Measurements from ENCODE around the gene SUN2. TPM values are rescaled to one million over a fixed set of nuclear protein-coding genes. Genes with fewer than 3 reads are reported as not detected.

Gene SUN2
- total RNA-seq, 1 donor from 2014 or later, result 70.5 TPM

DNA sequence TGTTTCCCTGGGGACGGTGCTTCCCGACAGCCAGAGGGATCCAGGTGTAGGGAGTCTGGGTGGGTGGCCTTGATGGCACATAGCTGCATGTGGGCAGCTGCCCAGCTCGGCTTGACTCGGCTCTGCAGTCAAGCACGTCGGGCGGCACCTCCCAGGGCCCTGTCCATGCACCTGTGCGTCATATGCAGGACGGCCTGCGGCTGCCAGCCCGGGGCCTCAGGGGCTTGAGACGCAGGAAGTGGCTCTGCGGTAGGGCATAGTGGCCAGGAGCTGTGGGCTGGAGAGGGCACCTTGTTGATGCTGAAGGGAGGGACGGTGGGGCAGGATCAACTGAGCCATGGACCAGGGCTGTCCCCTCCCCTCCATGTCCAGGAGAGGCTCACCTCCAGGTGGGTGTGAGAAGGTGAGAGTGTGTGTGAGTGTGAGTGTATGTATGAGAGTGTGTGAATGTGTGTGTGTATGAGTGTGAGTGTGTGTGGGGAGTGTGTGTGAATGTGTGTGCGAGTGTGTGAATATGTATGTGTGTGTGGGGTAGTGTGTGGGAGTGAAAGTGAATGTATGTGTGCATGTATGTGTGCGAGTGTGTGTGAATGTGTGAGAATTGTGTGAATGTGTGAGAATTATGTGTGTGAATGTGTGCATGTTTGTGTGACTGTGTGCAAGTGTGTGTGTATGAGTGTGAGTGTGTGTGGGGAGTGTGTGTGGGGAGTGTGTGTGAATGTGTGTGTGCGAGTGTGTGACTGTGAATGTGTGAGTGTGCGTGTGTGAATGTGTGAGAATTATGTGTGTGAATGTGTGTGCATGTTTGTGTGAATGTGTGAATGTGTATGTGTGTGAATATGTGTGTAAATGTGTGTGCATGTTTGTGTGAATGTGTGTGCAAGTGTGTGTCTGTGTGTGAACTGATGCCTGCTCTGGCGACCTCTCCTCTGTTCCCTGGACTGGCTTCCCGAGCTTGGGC lies 5.7 kb upstream of the SUN2 start:
- H3K36me3 Mint-ChIP-seq, result no peaks in the 10 kb centered on the region
- DNase-seq (ENCODE audit: extremely low spot score, unreplicated experiment), result no peak
- TF ChIP-seq, protein P1, sequence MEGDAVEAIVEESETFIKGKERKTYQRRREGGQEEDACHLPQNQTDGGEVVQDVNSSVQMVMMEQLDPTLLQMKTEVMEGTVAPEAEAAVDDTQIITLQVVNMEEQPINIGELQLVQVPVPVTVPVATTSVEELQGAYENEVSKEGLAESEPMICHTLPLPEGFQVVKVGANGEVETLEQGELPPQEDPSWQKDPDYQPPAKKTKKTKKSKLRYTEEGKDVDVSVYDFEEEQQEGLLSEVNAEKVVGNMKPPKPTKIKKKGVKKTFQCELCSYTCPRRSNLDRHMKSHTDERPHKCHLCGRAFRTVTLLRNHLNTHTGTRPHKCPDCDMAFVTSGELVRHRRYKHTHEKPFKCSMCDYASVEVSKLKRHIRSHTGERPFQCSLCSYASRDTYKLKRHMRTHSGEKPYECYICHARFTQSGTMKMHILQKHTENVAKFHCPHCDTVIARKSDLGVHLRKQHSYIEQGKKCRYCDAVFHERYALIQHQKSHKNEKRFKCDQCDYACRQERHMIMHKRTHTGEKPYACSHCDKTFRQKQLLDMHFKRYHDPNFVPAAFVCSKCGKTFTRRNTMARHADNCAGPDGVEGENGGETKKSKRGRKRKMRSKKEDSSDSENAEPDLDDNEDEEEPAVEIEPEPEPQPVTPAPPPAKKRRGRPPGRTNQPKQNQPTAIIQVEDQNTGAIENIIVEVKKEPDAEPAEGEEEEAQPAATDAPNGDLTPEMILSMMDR (conservative IDR thresholded peaks at IDR 0.05), result no peak

DNA sequence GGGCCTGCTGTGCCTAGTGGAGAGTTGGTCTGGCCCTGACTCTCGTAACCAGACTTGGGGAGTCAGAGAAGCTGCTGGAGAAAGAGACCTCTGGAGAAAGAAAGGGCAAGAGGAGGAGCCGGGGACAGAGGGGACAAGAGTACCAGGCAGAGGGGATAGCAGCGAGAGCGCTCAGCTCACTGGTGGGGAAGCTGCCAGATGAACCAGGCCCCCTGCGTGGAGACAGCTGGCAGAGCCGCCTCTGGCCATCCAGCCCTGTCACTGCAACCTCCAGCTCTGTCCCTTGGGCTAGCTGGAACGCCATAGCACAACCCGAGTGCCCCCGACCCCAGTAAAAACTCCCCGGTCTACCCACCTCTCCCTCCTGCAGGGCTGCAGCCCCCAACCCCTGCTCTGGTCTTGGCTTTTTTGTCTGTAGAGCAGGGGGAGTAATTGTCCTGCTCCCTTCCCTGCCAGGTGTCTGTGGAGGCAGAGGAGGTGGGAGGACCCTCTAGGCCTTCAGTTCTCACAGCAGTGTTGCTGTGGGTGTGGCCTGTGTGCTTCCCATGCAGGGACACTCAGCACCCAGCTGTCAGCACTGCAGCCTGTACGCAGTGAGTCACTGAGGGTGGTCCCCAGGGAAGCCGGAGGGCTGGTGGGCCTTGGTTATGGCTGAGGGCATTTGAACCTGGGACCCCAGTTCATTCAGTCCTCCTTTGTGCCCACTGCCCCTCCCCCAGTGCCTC lies 4.8 kb upstream of the SUN2 start:
- Mint-ChIP-seq H3K4me1 (ENCODE audit: unreplicated experiment) (peaks cover 21% of the 10 kb centered on the region), H3K36me3 (no peaks in the 10 kb centered on the region), H3K27ac (no peak overlapping the region)

More for the DNA sequence above, 5.7 kb upstream of the SUN2 start:
- Mint-ChIP-seq H3K4me3 (no peak overlapping the region), H3K27ac (no peak overlapping the region), H3K4me1 (ENCODE audit: unreplicated experiment) (peaks cover 20% of the 10 kb centered on the region), H3K27me3 (no peaks in the 10 kb centered on the region), H3K9me3 (no peaks in the 10 kb centered on the region)

DNA sequence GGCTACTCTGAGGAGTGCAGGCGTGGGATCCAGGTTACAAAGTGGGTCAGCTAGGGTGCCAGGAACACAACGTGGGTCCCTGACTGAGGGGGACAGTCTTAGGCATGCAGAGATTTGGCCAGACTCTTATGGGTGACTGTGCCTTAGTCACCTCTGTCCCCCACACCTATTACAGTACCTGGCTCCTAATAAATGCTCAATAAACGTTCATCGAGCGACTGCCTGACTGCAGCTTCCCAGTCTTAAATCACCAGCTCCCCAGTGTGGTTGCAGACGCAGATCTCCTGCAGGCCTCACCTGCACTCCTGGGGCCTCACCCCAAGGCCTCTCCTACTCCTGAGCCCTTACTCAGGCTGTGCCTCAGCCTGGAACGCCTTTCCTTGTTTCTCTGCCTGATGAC lies 3.2 kb upstream of the SUN2 start:
- H3K4me3 Mint-ChIP-seq, result no peak overlapping the region
- H3K9me3 Mint-ChIP-seq, result no peaks in the 10 kb centered on the region
- no peaks in the 10 kb centered on the region for H3K27me3 Mint-ChIP-seq
- TF ChIP-seq, protein P1 (conservative IDR thresholded peaks at IDR 0.05), result no peak
- no peaks in the 10 kb centered on the region for H3K36me3 Mint-ChIP-seq
- peaks cover 29% of the 10 kb centered on the region for H3K4me1 Mint-ChIP-seq (ENCODE audit: unreplicated experiment)
- H3K27ac Mint-ChIP-seq, result no peak overlapping the region
- DNase-seq (ENCODE audit: extremely low spot score, unreplicated experiment), result no peak

More for the DNA sequence above, 4.8 kb upstream of the SUN2 start:
- TF ChIP-seq, protein P1 (conservative IDR thresholded peaks at IDR 0.05), result no peak
- DNase-seq (ENCODE audit: extremely low spot score, unreplicated experiment), result no peak
- H3K4me3 Mint-ChIP-seq, result no peak overlapping the region
- H3K27me3 Mint-ChIP-seq, result no peaks in the 10 kb centered on the region
- no peaks in the 10 kb centered on the region for H3K9me3 Mint-ChIP-seq

DNA sequence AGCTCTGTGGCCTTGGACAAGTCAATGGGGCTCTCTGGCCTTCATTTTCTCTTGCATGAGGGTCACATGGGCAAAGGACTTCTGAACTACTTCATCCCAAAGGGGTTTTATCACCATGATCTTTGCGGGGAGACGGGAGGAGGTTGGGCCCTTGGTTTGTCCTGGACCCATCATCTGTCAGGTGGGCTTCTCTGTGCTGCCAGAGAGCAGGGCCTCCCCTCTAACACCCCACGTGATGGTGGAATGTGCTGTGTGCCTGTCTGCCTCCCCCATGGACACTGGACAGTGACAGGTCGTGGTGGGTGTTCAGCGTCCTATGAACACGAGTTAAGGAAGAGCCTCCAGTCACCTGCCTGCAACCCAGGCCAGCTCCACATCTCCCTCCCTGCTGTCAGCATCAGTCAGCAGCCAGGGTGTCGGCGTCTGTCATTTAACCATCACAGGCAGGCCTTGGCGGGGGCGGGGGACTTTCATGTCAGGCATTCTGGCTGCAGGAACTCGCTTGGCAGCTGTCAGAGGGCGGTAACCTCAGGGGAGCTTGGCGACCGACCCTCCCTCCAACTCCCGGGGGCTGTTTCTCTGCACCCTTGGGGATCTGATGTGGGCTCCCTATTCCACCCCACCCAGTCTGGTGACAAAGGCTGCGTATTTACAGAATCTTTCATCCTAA lies 2.6 kb upstream of the SUN2 start:
- Mint-ChIP-seq H3K4me3 (no peak overlapping the region), H3K9me3 (no peaks in the 10 kb centered on the region), H3K4me1 (ENCODE audit: unreplicated experiment) (peaks cover 33% of the 10 kb centered on the region)

DNA sequence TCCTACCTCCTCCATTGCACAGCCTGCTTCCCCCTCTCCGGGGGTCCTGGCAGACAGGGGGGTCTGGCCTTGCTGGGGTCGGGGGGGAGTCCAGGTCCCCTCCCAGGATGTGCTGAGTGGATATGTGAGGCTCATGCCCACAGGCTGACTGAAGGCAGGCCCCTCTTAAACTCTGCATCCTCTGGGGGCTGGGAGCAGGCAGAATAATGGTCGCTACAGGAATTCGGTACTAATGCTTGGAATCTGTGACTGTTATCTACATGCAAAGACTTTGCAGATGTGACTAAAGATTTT lies 1.6 kb upstream of the SUN2 start:
- TF ChIP-seq, protein P1 (conservative IDR thresholded peaks at IDR 0.05), result no peak
- Mint-ChIP-seq H3K36me3 (no peaks in the 10 kb centered on the region), H3K4me3 (peak overlapping the region; percentile 67), H3K27me3 (no peaks in the 10 kb centered on the region), H3K9me3 (no peaks in the 10 kb centered on the region), H3K27ac (no peak overlapping the region), H3K4me1 (ENCODE audit: unreplicated experiment) (peaks cover 27% of the 10 kb centered on the region)
- DNase-seq (ENCODE audit: extremely low spot score, unreplicated experiment), result no peak

More for the DNA sequence above, 2.6 kb upstream of the SUN2 start:
- TF ChIP-seq, protein P1 (conservative IDR thresholded peaks at IDR 0.05), result no peak
- DNase-seq (ENCODE audit: extremely low spot score, unreplicated experiment), result no peak
- no peak overlapping the region for H3K27ac Mint-ChIP-seq
- no peaks in the 10 kb centered on the region for H3K36me3 Mint-ChIP-seq
- H3K27me3 Mint-ChIP-seq, result no peaks in the 10 kb centered on the region
